Neuronal stem cell (in vitro differentiated cells): ENCODE data around the gene VAT1.

Source experiments
- DNase-seq: peaks from one replicate; pipeline ENCODE4 v3.0.0-alpha.2; 2013; ENCODE audit warnings: low spot score
- H2AFZ ChIP-seq: one replicate; pipeline ENCODE4 v1.6.1; 2013; ENCODE audit warnings: mild to moderate bottlenecking, low read length, inconsistent platforms
- H2AK5ac ChIP-seq: 2 replicates; pipeline ENCODE4 v1.6.1; 2013; ENCODE audit warnings: low read depth, mild to moderate bottlenecking, inconsistent platforms, low read length, moderate library complexity, mixed read lengths
- H2BK120ac ChIP-seq: 2 replicates; pipeline ENCODE4 v1.6.1; 2013; ENCODE audit warnings: low read depth, mild to moderate bottlenecking, inconsistent platforms, low read length, moderate library complexity, mixed read lengths
- H2BK12ac ChIP-seq: one replicate; pipeline ENCODE4 v1.6.1; 2013; ENCODE audit warnings: low read length, inconsistent platforms
- H2BK15ac ChIP-seq: 2 replicates; pipeline ENCODE4 v1.6.1; 2013; ENCODE audit warnings: mild to moderate bottlenecking, low read length, inconsistent platforms, mixed read lengths
- H2BK5ac ChIP-seq: one replicate; pipeline ENCODE4 v1.6.1; 2013; ENCODE audit warnings: inconsistent platforms, mild to moderate bottlenecking, low read length, moderate library complexity
- H3K14ac ChIP-seq: one replicate; pipeline ENCODE4 v1.6.1; 2013; ENCODE audit warnings: low read length, inconsistent platforms
- H3K18ac ChIP-seq: 2 replicates; pipeline ENCODE4 v1.6.1; 2013; ENCODE audit warnings: low read length, inconsistent platforms
- H3K23ac ChIP-seq: 2 replicates; pipeline ENCODE4 v1.6.1; 2013; ENCODE audit warnings: low read depth, mild to moderate bottlenecking, mixed read lengths, low read length, inconsistent platforms; ENCODE audit not compliant: poor library complexity
- H3K27ac ChIP-seq: replicated peaks from 3 replicates; pipeline ENCODE4 v1.5.1; 2013; ENCODE audit warnings: low read length, inconsistent platforms
- H3K27me3 ChIP-seq, 3 experiments: 2 replicates each; pipeline ENCODE4 v1.6.1; 2013; ENCODE audit warnings: low read length in 3 of 3, mild to moderate bottlenecking in 2 of 3, inconsistent platforms in 1 of 3, low read depth in 1 of 3, mixed read lengths in 1 of 3, moderate library complexity in 1 of 3; ENCODE audit not compliant: control insufficient read depth in 3 of 3, insufficient read depth in 3 of 3
- H3K36me3 ChIP-seq, 2 donors: replicated peaks in 1 of 2; 2 replicates each; pipeline ENCODE4 v1.6.1; 2013; ENCODE audit warnings: low read length in 2 of 2; ENCODE audit not compliant: control insufficient read depth in 2 of 2, insufficient read depth in 2 of 2
- H3K4ac ChIP-seq: 2 replicates; pipeline ENCODE4 v1.6.1; 2013; ENCODE audit warnings: inconsistent platforms, mild to moderate bottlenecking, low read length, moderate library complexity
- H3K4me1 ChIP-seq, 2 donors: 1 replicate in 1 of 2; 2 replicates in 1 of 2; pipeline ENCODE4 v1.6.1; 2013; ENCODE audit warnings: low read length in 2 of 2, low read depth in 1 of 2; ENCODE audit not compliant: control insufficient read depth in 2 of 2, insufficient read depth in 1 of 2
- H3K4me2 ChIP-seq: one replicate; pipeline ENCODE4 v1.6.1; 2013; ENCODE audit warnings: mild to moderate bottlenecking, low read length, inconsistent platforms; ENCODE audit not compliant: insufficient read depth, poor library complexity, severe bottlenecking
- H3K4me3 ChIP-seq, 2 donors: 2 replicates each; pipeline ENCODE4 v1.5.1; 2013; ENCODE audit warnings: low read length in 2 of 2, mild to moderate bottlenecking in 2 of 2, inconsistent platforms in 1 of 2, moderate library complexity in 1 of 2
- H3K79me1 ChIP-seq: one replicate; pipeline ENCODE4 v1.6.1; 2013; ENCODE audit warnings: low read depth, mild to moderate bottlenecking, inconsistent platforms, low read length, moderate library complexity
- H3K9ac ChIP-seq: one replicate; pipeline ENCODE4 v1.6.1; 2013; ENCODE audit warnings: mild to moderate bottlenecking, low read depth, low read length, inconsistent platforms; ENCODE audit not compliant: poor library complexity
- H3K9me3 ChIP-seq, 2 donors: replicated peaks in 1 of 2; 2 replicates each; pipeline versions ENCODE3 to v1.6.1; 2013; ENCODE audit warnings: low read length in 2 of 2, mild to moderate bottlenecking in 2 of 2, inconsistent platforms in 1 of 2, low read depth in 1 of 2, mixed read lengths in 1 of 2, moderate library complexity in 1 of 2; ENCODE audit not compliant: control insufficient read depth in 2 of 2, insufficient read depth in 1 of 2
- H4K8ac ChIP-seq: one replicate; pipeline ENCODE4 v1.6.1; 2013; ENCODE audit warnings: low read depth, mild to moderate bottlenecking, inconsistent platforms, low read length, moderate library complexity
- H4K91ac ChIP-seq: one replicate; pipeline ENCODE4 v1.6.1; 2013; ENCODE audit warnings: low read length, low read depth, mild to moderate bottlenecking, inconsistent platforms; ENCODE audit not compliant: poor library complexity
- WGBS, 2 donors: extraction: QIAGEN DNeasy Blood & Tissue Kit; methylation state at CpG; one replicate each; pipeline ENCODE4 v1.1.7; 2013; ENCODE audit warnings: missing lambda C conversion rate in 2 of 2, mixed read lengths in 1 of 2; ENCODE audit not compliant: insufficient read length in 2 of 2, insufficient replicate concordance in 1 of 2; ENCODE audit errors: extremely low coverage in 2 of 2; 5-methylcytosine and 5-hydroxymethylcytosine counted together

Gene VAT1

GRCh38 chr17:43013296-43013695 is 8.9 kb downstream of the VAT1 start:
- H3K79me1 ChIP-seq, result peaks cover 5% of the 10 kb centered on the region
- H2BK120ac ChIP-seq, result no peak overlapping the region
- no peaks in the 10 kb centered on the region for H3K27me3 ChIP-seq
- H4K8ac ChIP-seq, result no peak overlapping the region
- no peaks in the 10 kb centered on the region for H3K9me3 ChIP-seq
- no peak overlapping the region for H2BK12ac ChIP-seq
- no peak overlapping the region for H3K23ac ChIP-seq
- no peak overlapping the region for H3K14ac ChIP-seq
- H4K91ac ChIP-seq, result no peak overlapping the region
- no peak overlapping the region for H2AFZ ChIP-seq
- peaks cover 12 to 26% of the 10 kb centered on the region in 2 donors for H3K4me1 ChIP-seq
- no peak overlapping the region for H2BK5ac ChIP-seq
- H3K4me3 ChIP-seq, result no peak overlapping the region
- DNase-seq, result no peak
- no peak overlapping the region for H3K4me2 ChIP-seq
- no peak overlapping the region for H2BK15ac ChIP-seq
- no peak overlapping the region for H2AK5ac ChIP-seq
- H3K4ac ChIP-seq, result no peak overlapping the region
- peak overlapping the region; percentile 13 for H3K18ac ChIP-seq
- no CpG with 5 or more reads among the region's 8 CpGs for WGBS, 2 donors
- peak overlapping the region; percentile 37 for H3K9ac ChIP-seq
- H3K27ac ChIP-seq, result no peak overlapping the region
- peaks cover 12 to 21% of the 10 kb centered on the region in 2 donors for H3K36me3 ChIP-seq

DNA sequence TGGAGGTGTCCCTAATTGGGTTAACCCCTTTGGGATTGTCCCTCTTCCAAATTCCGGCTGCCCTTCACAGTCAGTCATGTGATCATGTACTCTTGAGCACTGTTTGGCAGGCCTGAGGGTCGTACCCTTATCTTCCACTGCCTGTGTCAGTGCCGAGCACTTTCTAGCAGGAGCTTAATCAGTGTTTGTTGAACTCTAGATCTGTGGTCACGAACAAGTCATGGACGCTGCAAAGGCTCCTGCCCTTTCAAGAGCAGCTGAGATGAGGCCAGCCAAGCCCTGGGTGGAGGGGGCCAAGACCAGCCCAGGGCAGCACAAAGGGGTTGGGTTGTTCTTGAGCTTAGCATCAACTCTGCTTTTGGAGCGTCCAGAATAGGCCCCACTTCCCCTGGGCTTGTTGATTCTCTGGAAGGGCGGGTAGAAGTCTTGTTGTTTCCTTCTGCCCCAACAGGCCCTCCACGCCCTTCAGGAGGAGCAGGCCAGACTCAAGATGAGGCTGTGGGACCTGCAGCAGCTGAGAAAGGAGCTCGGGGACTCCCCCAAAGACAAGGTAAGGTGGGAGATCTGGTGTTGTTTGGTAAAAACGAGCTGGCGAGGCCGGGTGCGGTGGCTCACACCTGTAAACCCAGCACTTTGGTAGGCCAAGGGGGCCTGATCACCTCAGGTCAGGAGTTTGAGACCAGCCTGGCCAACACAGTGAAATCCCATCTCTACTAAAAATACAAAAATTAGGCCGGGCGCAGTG is 10.3 kb downstream of the VAT1 start:
- no peak overlapping the region for H2BK12ac ChIP-seq
- WGBS, 2 donors, result no CpG with 5 or more reads among the region's 15 CpGs
- no peak overlapping the region for H4K8ac ChIP-seq
- H3K4me1 ChIP-seq, result peaks cover 8 to 20% of the 10 kb centered on the region in 2 donors
- no peak overlapping the region for H3K18ac ChIP-seq
- H3K4ac ChIP-seq, result no peak overlapping the region
- H3K4me3 ChIP-seq, result no peak overlapping the region
- H2AFZ ChIP-seq, result no peak overlapping the region
- no peak overlapping the region for H2BK5ac ChIP-seq
- no peak for DNase-seq
- H3K4me2 ChIP-seq, result no peak overlapping the region
- H3K79me1 ChIP-seq, result peaks cover 2% of the 10 kb centered on the region
- H2BK15ac ChIP-seq, result no peak overlapping the region
- H4K91ac ChIP-seq, result no peak overlapping the region
- no peaks in the 10 kb centered on the region for H3K27me3 ChIP-seq
- H3K23ac ChIP-seq, result no peak overlapping the region
- peak overlapping the region; percentile 61 for H2BK120ac ChIP-seq
- H3K9ac ChIP-seq, result no peak overlapping the region
- H3K36me3 ChIP-seq, result peaks cover 12 to 18% of the 10 kb centered on the region in 2 donors
- no peak overlapping the region for H2AK5ac ChIP-seq
- no peak overlapping the region for H3K27ac ChIP-seq
- H3K9me3 ChIP-seq, result no peaks in the 10 kb centered on the region
- no peak overlapping the region for H3K14ac ChIP-seq

DNA sequence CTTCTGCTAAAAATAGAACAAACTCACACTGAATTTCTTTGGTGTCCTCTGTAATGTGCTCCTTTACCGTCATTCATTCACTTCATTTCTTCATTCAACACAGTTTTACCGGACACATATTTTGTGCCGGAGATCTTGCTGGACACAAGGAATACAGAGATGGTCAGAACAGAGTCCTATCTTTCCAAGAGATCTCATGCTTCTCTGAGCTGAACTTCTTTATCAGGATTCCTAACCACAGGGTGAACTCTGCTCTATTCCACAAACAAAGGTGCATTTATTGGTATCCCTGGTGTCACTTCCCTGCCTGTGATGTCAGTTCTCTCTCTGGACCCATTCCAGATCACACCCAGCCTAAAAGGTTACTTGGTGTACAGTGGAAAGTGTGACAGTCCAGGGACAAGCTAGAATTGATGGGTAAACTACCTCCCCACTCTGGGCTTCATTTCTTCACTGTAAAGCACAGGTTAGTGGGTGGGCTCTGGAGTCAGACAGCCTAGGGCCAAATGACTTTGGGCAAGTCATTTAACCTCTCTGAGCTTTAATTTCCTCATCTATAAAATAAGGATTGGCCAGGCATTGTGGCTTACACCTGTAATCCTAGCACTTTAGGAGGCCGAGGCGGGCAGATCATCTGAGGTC is 11.4 kb downstream of the VAT1 start:
- peaks cover 4 to 11% of the 10 kb centered on the region in 2 donors for H3K36me3 ChIP-seq
- H2BK12ac ChIP-seq, result no peak overlapping the region
- H3K4me2 ChIP-seq, result no peak overlapping the region
- H3K27me3 ChIP-seq, result no peaks in the 10 kb centered on the region
- no CpG with 5 or more reads among the region's 5 CpGs for WGBS, 2 donors
- H2BK120ac ChIP-seq, result no peak overlapping the region
- H2AK5ac ChIP-seq, result no peak overlapping the region
- no peak overlapping the region for H4K91ac ChIP-seq
- no peak overlapping the region for H4K8ac ChIP-seq
- H3K4me1 ChIP-seq, result peaks cover 11 to 12% of the 10 kb centered on the region in 2 donors
- no peak overlapping the region for H2AFZ ChIP-seq
- no peak overlapping the region for H3K4ac ChIP-seq
- H3K9ac ChIP-seq, result no peak overlapping the region
- H3K18ac ChIP-seq, result no peak overlapping the region
- no peak overlapping the region for H2BK15ac ChIP-seq
- no peak overlapping the region for H3K27ac ChIP-seq
- no peak overlapping the region for H3K23ac ChIP-seq
- DNase-seq, result no peak
- H3K79me1 ChIP-seq, result peaks cover 2% of the 10 kb centered on the region
- no peaks in the 10 kb centered on the region for H3K9me3 ChIP-seq
- no peak overlapping the region for H2BK5ac ChIP-seq
- no peak overlapping the region for H3K14ac ChIP-seq
- H3K4me3 ChIP-seq, result no peak overlapping the region
